Measurements from ENCODE around the gene STK25.

Gene STK25

DNA sequence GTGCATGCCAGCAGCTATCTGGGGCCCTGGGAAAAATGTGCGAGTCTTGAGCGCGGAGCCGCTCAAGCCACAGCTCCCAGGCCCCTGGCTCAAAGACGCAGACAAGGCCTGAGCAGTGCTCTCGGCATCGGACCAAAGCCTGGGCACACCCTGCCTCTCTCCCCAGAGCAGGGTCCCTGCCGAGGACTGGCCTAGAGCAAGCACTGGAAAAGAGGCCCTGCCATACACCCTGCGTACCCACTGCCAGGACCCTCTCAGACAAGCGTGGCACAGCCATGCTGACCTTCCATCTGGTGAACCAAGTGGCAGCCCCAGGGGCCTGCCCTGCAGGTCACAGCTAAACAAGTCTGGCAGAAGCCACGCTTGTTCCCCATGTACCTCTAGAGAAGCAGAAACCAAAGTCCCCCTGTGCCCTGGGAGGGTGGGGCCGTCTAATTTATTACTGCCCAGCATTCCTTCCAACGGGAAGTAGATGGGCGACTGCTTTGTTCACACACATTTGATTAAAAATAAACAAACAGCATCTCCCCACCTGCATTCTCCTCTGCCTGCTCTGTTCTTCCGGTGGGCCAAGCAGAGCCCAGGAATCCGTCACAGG, 14.0 kb downstream of the STK25 start:
- no peak for ATAC-seq (ENCODE audit: low read depth)
- Histone ChIP-seq H3K27me3 (ENCODE audit: insufficient read depth, poor library complexity, severe bottlenecking) (no peaks in the 10 kb centered on the region), H3K36me3 (ENCODE audit: low read depth) (peaks cover 29% of the 10 kb centered on the region), H3K9me3 (ENCODE audit: severe bottlenecking) (no peaks in the 10 kb centered on the region), H3K4me3 (ENCODE audit: severe bottlenecking) (no peak overlapping the region), H3K27ac (ENCODE audit: poor library complexity, severe bottlenecking) (no peak overlapping the region), H3K4me1 (ENCODE audit: insufficient read depth, poor library complexity, severe bottlenecking) (no peaks in the 10 kb centered on the region)
- DNase-seq (ENCODE audit: low spot score), result no peak
- TF ChIP-seq, protein P1, sequence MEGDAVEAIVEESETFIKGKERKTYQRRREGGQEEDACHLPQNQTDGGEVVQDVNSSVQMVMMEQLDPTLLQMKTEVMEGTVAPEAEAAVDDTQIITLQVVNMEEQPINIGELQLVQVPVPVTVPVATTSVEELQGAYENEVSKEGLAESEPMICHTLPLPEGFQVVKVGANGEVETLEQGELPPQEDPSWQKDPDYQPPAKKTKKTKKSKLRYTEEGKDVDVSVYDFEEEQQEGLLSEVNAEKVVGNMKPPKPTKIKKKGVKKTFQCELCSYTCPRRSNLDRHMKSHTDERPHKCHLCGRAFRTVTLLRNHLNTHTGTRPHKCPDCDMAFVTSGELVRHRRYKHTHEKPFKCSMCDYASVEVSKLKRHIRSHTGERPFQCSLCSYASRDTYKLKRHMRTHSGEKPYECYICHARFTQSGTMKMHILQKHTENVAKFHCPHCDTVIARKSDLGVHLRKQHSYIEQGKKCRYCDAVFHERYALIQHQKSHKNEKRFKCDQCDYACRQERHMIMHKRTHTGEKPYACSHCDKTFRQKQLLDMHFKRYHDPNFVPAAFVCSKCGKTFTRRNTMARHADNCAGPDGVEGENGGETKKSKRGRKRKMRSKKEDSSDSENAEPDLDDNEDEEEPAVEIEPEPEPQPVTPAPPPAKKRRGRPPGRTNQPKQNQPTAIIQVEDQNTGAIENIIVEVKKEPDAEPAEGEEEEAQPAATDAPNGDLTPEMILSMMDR (IDR thresholded peaks at IDR 0.05; ENCODE audit: poor library complexity, severe bottlenecking), result no peak

DNA sequence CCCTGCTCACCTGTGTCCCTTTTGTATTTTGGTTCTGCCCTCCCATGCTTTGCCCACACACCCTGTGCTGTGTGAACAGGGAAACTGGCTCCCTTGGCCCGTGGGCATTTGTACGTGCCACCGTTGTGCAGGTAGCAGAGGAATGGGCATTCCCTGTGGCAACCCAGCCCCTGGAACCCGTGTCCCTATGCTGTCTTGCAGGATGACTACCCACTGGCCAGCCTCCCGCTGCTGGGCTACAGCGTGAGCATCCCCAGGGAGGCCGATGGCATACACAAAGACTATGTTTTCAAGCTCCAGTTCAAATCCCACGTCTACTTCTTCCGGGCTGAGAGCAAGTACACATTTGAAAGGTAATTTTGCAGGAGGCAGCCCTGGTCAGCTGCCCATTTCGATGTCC, 15.3 kb downstream of the STK25 start:
- Histone ChIP-seq H3K27me3 (ENCODE audit: insufficient read depth, poor library complexity, severe bottlenecking) (no peaks in the 10 kb centered on the region), H3K4me3 (ENCODE audit: severe bottlenecking) (no peak overlapping the region), H3K4me1 (ENCODE audit: insufficient read depth, poor library complexity, severe bottlenecking) (no peaks in the 10 kb centered on the region), H3K9me3 (ENCODE audit: severe bottlenecking) (no peaks in the 10 kb centered on the region), H3K27ac (ENCODE audit: poor library complexity, severe bottlenecking) (no peak overlapping the region), H3K36me3 (ENCODE audit: low read depth) (peaks cover 20% of the 10 kb centered on the region)
- DNase-seq (ENCODE audit: low spot score) (no peak), ATAC-seq (ENCODE audit: low read depth) (no peak)
- TF ChIP-seq, protein P1 (IDR thresholded peaks at IDR 0.05; ENCODE audit: poor library complexity, severe bottlenecking), result no peak

DNA sequence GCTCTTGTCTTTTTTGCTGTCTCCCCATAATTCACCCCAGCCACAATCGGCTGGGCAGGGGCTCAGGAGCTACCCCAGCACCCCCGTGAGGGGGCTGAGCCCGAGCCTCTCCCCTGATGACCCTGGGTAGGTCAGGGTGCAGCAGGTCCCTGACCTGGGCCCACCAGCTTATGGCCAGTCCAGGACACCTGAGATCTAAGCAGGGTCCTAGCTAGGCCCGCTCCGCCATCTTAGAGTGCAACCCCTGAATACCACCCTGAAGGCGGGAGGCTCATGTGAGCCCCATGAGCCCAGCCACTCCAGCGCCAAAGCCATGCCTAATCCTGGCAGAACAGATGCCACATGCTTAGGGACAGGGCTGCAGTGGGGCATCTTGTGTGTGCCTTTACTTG, 16.2 kb downstream of the STK25 start:
- no peaks in the 10 kb centered on the region for H3K27me3 ChIP-seq (ENCODE audit: insufficient read depth, poor library complexity, severe bottlenecking)
- peaks cover 14% of the 10 kb centered on the region for H3K36me3 ChIP-seq (ENCODE audit: low read depth)
- H3K9me3 ChIP-seq (ENCODE audit: severe bottlenecking), result no peaks in the 10 kb centered on the region
- no peak overlapping the region for H3K27ac ChIP-seq (ENCODE audit: poor library complexity, severe bottlenecking)
- no peak overlapping the region for H3K4me3 ChIP-seq (ENCODE audit: severe bottlenecking)
- ATAC-seq (ENCODE audit: low read depth) (no peak), DNase-seq (ENCODE audit: low spot score) (no peak)
- TF ChIP-seq, protein P1 (IDR thresholded peaks at IDR 0.05; ENCODE audit: poor library complexity, severe bottlenecking), result no peak
- no peaks in the 10 kb centered on the region for H3K4me1 ChIP-seq (ENCODE audit: insufficient read depth, poor library complexity, severe bottlenecking)

DNA sequence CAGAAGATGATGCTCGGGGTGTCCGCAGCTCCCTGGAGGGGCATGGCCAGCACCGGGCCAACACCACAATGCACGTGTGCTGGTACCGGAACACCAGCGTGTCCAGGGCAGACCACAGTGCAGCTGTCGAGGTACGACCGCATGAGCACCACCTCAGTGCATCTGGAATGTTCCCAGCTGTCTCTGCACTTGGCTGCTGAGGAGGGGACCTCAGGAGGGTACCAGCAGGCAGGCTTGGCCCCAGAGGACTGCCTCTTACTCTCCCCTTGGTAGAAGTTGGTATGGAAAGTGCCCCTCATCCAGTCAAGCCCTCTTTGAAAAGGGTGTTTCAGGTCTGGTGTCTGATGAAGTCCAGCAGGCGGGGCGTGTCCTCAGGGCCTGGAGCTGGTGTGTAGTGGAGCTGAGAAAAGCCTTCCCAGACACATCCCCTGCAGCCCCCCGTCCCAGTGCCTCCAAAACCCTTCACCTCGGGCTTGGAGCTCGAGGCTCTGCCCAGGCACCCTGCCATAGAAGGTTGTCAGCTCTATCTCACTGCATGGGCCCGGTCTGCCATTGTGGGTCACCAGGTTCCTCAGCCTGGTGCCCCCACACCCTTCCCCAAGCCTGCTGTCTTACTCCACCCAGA, 16.7 kb downstream of the STK25 start:
- Histone ChIP-seq H3K27ac (ENCODE audit: poor library complexity, severe bottlenecking) (no peak overlapping the region), H3K4me1 (ENCODE audit: insufficient read depth, poor library complexity, severe bottlenecking) (no peaks in the 10 kb centered on the region), H3K27me3 (ENCODE audit: insufficient read depth, poor library complexity, severe bottlenecking) (no peaks in the 10 kb centered on the region), H3K9me3 (ENCODE audit: severe bottlenecking) (no peaks in the 10 kb centered on the region), H3K4me3 (ENCODE audit: severe bottlenecking) (no peak overlapping the region), H3K36me3 (ENCODE audit: low read depth) (peaks cover 9% of the 10 kb centered on the region; the same call in 1 of the 2 replicates)
- TF ChIP-seq, protein P1 (IDR thresholded peaks at IDR 0.05; ENCODE audit: poor library complexity, severe bottlenecking), result no peak
- no peak for ATAC-seq (ENCODE audit: low read depth)
- no peak for DNase-seq (ENCODE audit: low spot score)

Measured in RWPE2 (cell line).